GM15510 (cell line): ENCODE data around the gene SHKBP1.

Experiments used
- POLR2A ChIP-seq: IDR thresholded peaks from 3 replicates; pipeline ENCODE4 v1.6.1; 2011; ENCODE audit warnings: borderline replicate concordance; ENCODE audit not compliant: insufficient read length; ENCODE audit errors: extremely low read depth

The SHKBP1 gene

DNA sequence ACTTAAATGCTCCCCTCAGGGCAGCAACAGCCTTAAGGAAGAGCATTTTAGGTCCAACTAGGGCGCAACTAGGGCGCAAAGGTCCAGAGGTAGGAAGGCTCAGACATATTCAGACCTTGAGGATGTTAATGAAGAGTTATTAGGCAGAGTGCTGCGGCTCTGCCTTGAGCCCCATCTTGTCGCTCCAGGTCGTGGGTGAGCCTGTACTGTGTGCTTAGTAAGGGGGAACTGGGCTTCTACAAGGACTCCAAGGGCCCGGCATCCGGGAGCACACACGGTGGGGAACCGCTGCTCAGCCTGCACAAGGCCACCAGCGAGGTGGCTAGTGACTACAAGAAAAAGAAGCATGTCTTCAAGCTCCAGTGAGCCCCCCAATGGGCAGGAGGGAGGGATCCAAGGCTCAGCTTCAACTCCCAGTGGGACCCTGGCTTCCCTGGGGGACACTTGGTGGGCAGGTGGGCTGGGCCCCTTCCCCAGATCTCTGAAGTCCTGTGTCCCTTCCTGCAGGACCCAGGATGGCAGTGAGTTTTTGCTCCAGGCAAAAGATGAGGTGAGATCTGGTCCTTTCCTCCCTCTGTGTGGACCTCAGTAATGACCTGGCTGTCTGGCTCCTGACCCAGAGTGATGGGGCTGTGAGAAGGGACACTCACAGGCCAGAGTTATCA is 4.7 kb upstream of the SHKBP1 start:
- no peak for TF ChIP-seq POLR2A

GRCh38 chr19:40575326-40575725 is 1.3 kb upstream of the SHKBP1 start:
- no peak for TF ChIP-seq POLR2A

DNA sequence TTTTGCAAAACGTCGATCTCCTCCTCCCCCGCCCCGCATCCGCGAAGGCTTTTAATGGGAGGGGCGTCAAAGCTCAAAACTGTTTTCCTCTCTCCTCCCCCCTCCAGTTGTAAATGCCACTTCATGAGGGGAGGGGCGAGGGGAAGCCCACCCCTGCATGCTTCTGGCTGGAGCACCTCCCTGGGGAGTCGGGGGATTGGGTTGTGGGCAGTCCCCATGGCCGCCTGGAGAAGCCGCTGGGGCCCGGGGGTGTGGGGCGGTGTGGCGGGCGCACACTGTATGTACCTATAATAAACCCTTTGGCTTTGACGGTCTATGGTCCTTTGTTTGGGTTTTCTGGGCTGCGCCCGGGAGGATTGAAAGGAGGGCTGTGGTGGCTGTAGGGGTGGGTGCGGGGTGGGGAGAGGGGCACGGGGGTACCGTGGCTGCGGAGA is 505 bp upstream of the SHKBP1 start:
- no peak for TF ChIP-seq POLR2A

GRCh38 chr19:40578442-40578908 is 1.8 kb downstream of the SHKBP1 start:
- no peak for TF ChIP-seq POLR2A

DNA sequence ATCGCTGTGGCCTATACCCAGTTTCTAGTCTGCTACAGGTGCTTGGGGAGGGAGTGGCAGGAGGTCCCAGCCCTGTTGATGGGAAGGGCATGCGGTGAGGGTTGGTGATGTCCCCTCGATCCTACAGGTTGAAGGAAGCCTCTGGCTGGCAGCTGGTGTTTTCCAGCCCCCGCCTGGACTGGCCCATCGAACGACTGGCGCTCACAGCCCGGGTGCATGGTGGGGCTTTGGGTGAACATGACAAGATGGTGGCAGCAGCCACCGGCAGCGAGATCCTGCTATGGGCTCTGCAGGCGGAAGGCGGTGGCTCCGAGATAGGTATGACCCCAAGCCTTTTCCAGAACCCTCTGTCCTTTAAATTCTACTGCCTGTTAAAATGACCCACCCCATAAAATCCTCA is 3.9 kb downstream of the SHKBP1 start:
- no peak for TF ChIP-seq POLR2A

DNA sequence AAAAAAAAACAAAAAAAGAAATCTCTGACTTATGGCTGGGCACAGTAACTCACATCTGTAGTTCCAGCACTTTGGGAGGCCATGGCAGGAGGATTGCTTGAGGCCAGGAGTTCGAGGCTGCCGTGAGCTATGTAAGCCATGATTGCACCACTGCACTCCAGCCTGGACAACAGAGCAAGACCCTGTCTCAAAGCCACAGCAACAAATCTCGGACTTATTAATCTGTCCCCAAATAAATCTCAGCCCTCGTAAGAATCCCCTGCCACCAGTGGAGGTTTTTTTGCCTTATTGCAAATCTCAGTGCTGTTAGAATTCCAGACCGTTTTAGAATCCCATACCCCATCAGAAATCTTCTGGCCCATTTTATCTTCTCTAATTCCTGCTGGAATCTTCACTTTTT is 4.9 kb downstream of the SHKBP1 start:
- no peak for TF ChIP-seq POLR2A

DNA sequence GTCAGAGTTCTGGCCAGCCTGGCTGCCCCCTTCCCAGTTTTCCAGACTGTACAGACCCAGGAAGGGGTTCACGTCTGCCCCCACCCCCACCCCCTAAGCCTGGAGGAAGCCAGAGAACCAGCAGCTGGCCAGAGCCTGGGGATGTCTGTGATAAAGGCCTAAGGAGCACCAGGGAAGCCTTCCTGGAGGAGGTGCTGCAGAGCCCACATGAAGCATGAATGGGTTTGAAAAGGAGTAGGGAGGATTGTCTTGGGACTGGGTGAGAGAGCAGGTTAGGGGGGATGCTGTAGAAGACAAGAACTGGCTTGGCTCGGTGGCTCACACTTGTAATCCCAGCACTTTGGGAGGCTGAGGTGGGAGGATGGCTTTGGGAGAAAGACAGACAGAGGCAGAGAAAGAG is 5.8 kb downstream of the SHKBP1 start:
- no peak for TF ChIP-seq POLR2A

DNA sequence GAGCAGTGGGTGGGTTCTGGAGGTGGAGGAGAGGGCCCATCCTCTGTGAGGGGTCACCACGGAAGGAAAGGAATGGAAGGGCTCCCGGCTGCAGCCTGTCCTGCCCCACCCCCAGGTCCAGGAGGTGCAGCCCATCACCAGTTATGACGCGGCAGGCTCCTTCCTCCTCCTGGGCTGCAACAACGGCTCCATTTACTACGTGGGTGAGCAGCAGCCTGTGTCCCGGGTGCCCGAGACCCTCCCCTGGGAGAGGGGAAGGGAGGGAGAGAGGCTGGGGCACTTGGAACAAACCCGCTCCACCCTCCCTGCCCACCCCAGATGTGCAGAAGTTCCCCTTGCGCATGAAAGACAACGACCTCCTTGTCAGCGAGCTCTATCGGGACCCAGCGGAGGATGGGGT is 6.6 kb downstream of the SHKBP1 start:
- TF ChIP-seq POLR2A = no peak

- TF ChIP-seq POLR2A = no peak
These were observed 7.3 kb downstream of the SHKBP1 start for GRCh38 chr19:40584007-40584406.

GRCh38 chr19:40585241-40585981 is 8.7 kb downstream of the SHKBP1 start:
- no peak for TF ChIP-seq POLR2A

GRCh38 chr19:40585982-40586422 is 9.3 kb downstream of the SHKBP1 start:
- no peak for TF ChIP-seq POLR2A

DNA sequence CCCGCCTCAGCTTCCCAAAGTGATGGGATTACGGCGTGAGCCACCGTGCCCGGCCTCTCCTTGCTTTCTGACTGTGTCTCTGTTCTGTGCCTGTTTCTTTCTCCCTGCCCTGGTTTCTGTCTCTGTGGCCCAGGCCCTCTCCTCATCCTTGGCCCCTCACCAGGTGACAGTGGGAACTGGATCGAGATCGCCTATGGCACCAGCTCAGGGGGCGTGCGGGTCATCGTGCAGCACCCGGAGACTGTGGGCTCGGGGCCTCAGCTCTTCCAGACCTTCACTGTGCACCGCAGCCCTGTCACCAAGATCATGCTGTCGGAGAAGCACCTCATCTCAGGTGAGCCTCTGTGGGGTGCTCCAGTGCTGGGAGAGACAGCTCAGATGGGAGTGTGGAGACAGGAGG is 9.9 kb downstream of the SHKBP1 start:
- TF ChIP-seq POLR2A = no peak

- no peak for TF ChIP-seq POLR2A
These were observed 11.6 kb downstream of the SHKBP1 start for GRCh38 chr19:40588110-40588854.

- TF ChIP-seq POLR2A = no peak
These were observed 12.4 kb downstream of the SHKBP1 start for GRCh38 chr19:40588926-40589569.
